Activated naive CD8-positive, alpha-beta T cell treated with anti-CD3 and anti-CD28 coated beads, Interleukin-2, amount 50 U/mL, for 24 hours (primary cell): Measurements from ENCODE around the gene HPX.

ENCODE experiments used
- ATAC-seq: fragments of 150-1000 bp; cut with Tn5 transposase; one replicate; pipeline ENCODE4 v1.10.0; 2021
- DNase-seq: peaks from one replicate; pipeline ENCODE4 v3.0.0; 2021
- H3K27ac Mint-ChIP-seq: one replicate; pipeline ENCODE4 v1.8.0; 2021; ENCODE audit warnings: mild to moderate bottlenecking, mixed read lengths
- H3K27me3 Mint-ChIP-seq: one replicate; pipeline ENCODE4 v1.8.0; 2021; ENCODE audit warnings: mixed read lengths
- H3K36me3 Mint-ChIP-seq: one replicate; pipeline ENCODE4 v1.8.0; 2021; ENCODE audit warnings: low read depth, mixed read lengths
- H3K4me1 Mint-ChIP-seq: one replicate; pipeline ENCODE4 v1.8.0; 2021; ENCODE audit warnings: mixed read lengths
- H3K4me3 Mint-ChIP-seq: one replicate; pipeline ENCODE4 v1.8.0; 2021; ENCODE audit warnings: mild to moderate bottlenecking, moderate library complexity, mixed read lengths
- H3K9me3 Mint-ChIP-seq: one replicate; pipeline ENCODE4 v1.8.0; 2021; ENCODE audit warnings: mixed read lengths

The HPX gene

DNA sequence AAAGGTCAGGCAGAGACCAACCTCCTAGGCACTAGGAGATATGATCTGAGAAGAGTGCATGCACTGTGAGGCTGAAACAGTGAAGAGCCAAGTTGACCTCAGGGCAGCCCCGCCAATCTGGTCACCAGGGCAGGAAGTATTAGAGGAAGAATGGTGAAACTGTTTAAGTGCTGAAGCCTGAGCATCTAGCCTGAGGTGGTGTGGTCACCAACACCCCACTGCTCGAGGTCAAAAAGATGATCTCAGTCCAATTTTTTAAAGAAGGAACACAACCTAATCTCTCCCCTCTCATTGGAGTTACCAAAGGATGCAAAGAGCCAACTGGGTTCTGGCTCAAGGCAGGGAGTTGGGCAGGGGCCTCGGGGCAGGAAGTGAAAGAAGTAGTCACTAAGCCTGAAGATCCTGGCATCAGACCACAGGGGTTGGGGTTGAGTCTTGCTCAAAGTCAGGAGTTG lies 25.9 kb downstream of the HPX start:
- Mint-ChIP-seq H3K27me3 (no peaks in the 10 kb centered on the region), H3K27ac (no peak overlapping the region), H3K4me3 (no peak overlapping the region), H3K36me3 (peaks cover 1% of the 10 kb centered on the region), H3K4me1 (peaks cover 15% of the 10 kb centered on the region), H3K9me3 (no peaks in the 10 kb centered on the region)
- DNase-seq: peak; percentile 37
- ATAC-seq: peak; percentile 37

DNA sequence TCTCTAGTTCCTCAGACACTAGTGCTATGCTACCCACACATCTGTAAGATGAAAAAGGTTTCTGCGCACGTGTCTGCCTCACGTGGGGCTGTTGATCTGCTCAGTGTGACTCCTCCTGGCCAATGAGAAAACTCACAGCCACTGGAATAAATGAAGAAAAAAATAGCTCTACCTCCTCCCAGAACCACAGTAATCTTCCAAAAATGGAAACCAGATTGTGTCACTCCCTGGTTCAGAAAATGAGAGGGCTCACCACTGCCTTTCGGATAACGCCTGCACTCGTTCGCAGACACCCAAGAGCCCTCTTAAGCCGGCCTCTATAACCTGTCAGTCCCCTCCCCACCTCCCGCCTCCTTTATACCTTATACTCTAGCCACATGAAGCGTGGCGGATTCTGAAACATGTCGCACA lies 27.0 kb downstream of the HPX start:
- DNase-seq: peak; percentile 61
- no peak overlapping the region for H3K4me3 Mint-ChIP-seq
- ATAC-seq: peak; percentile 76
- H3K36me3 Mint-ChIP-seq: peaks cover 1% of the 10 kb centered on the region
- no peak overlapping the region for H3K27ac Mint-ChIP-seq
- H3K27me3 Mint-ChIP-seq: no peaks in the 10 kb centered on the region
- no peaks in the 10 kb centered on the region for H3K9me3 Mint-ChIP-seq
- H3K4me1 Mint-ChIP-seq: peaks cover 16% of the 10 kb centered on the region

DNA sequence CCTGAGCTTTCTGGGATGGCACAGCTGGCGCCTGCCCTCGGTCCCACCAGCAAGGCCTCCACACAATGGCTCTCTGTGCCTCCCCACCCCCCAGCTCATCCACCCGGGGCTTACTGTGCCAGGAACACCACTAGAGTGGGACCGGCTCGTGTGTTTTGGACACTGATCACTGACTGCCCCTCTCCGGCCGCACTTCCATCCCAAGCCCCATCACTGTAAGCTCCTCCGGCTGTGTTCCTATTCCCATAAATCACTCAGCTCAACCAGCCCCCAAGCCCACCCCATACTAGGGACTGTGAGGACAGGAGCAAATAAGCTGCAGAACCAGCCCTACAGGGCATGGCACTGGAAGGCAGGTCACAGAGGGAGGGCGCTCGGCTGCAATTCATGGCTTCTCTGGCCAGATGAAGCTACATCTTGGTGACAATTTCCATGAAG lies 29.2 kb downstream of the HPX start:
- Mint-ChIP-seq H3K36me3 (peaks cover 4% of the 10 kb centered on the region), H3K4me1 (peaks cover 30% of the 10 kb centered on the region), H3K9me3 (no peaks in the 10 kb centered on the region), H3K4me3 (no peak overlapping the region), H3K27me3 (no peaks in the 10 kb centered on the region), H3K27ac (no peak overlapping the region)
- ATAC-seq (no peak), DNase-seq (no peak)

DNA sequence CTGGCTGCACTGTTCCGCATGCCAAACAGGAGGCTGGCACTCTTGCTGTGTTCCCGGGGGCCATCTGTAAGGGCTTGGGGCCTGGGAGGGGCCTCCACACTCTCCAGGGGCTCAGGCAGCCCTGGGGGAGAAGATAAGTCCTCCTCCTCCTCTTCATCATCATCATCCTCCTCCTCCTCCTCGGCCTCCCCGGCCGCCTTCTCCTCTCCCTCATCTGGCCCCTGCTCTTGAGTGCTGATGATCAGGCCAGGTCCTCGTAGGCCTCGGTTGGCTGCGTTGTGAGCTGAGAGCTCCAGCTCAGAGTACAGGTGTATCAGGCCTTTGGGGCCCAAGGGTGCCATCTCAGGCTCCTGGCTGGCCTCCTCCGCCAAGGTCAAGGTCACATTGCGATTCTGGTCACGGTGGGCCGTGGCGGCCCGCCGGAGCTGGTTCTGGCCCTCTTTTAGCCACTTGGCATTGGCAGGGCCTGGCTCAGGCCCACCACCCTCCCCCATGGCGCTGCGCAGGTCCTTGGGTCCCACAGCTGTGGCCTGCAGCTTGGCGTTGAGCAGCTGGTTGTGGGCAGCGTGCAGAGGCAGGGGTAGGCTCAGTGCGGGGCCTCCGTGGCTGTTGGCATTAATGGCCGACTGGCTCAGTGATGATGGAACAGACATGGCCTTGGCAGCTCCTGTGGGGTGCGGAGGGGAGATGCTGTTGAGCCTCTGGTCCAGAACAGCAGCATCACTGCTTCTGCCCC lies 29.9 kb downstream of the HPX start:
- peaks cover 4% of the 10 kb centered on the region for H3K36me3 Mint-ChIP-seq
- DNase-seq: no peak
- no peak overlapping the region for H3K4me3 Mint-ChIP-seq
- no peaks in the 10 kb centered on the region for H3K27me3 Mint-ChIP-seq
- H3K27ac Mint-ChIP-seq: no peak overlapping the region
- no peak for ATAC-seq
- no peaks in the 10 kb centered on the region for H3K9me3 Mint-ChIP-seq
- H3K4me1 Mint-ChIP-seq: peaks cover 37% of the 10 kb centered on the region

DNA sequence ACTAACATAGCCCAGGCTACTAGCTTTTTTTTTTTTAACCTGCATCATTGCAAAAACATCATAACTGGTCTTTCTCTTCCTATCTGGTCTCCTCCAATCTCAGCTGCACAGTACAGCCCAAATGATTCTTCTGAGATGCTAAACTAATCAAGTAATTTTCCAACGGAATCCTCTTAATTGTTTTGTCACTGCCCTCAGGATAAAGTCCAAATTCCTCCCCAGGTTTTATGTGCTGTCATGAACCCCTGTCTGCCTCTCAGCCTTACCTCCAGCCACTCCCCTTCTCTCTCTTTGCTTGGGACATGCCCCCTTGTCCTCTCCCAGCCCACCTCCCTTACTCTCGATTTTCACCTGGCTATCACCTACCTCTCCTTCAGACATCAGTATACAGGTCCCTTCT lies 34.4 kb downstream of the HPX start:
- no peaks in the 10 kb centered on the region for H3K27me3 Mint-ChIP-seq
- H3K36me3 Mint-ChIP-seq: peaks cover 4% of the 10 kb centered on the region
- H3K9me3 Mint-ChIP-seq: no peaks in the 10 kb centered on the region
- H3K4me1 Mint-ChIP-seq: peaks cover 65% of the 10 kb centered on the region
- peak overlapping the region; percentile 18 for H3K27ac Mint-ChIP-seq
- H3K4me3 Mint-ChIP-seq: no peak overlapping the region
- ATAC-seq (no peak), DNase-seq (no peak)

DNA sequence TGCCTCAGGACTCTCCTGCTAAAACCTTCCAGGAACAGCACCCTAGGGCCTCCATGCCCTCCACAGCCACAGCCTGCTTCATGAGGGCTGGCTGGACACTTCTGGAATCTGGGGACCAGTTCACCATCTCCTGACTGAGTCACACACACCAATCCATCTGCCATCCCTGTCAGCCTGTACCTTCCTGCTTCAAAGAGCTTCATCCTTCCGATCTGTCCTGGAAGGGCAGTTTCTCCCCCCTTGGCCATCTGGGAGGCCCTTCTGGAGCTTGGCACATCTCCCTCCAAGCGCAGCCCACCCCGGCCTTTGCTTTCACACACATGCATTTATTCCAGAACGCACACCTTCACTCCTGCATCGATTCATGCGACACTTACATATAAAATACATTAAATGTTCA lies 34.9 kb downstream of the HPX start:
- ATAC-seq: no peak
- H3K36me3 Mint-ChIP-seq: peaks cover 6% of the 10 kb centered on the region

DNA sequence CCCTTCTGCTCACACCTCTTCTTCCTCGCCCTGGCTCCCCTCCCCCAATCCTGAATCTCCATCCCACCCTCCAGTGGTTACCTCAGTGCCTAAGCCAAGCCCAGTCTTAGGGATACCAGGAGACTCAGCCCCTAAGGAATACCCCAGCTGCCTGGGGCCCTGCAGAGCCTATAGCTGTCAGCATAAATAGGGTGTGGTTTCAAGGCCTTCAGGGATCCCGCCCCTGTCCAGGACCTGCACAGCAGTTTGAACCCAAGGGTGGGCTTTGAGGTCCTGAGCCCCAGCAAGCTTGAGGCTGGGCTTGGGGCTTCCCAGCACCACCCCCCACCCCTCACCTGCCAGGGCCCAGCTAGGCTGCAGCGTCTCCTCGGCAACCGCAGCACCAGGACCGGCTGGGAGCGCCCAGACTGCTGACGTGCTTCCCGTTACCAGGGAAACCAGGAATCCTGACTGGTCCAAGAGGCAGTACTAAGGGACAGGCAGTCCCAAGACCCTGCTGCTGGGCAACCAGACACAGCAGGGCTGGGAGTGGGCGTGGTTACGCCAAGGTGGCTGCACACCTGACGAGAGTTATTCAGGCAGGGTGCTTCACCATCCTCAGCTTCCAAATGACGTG lies 35.6 kb downstream of the HPX start:
- Mint-ChIP-seq H3K36me3 (peaks cover 6% of the 10 kb centered on the region), H3K4me3 (no peak overlapping the region), H3K4me1 (peaks cover 72% of the 10 kb centered on the region), H3K27ac (no peak overlapping the region), H3K27me3 (no peaks in the 10 kb centered on the region), H3K9me3 (no peaks in the 10 kb centered on the region)
- ATAC-seq (no peak), DNase-seq (no peak)

More for the DNA sequence above, 34.9 kb downstream of the HPX start:
- Mint-ChIP-seq H3K27me3 (no peaks in the 10 kb centered on the region), H3K4me3 (no peak overlapping the region), H3K27ac (no peak overlapping the region), H3K4me1 (peaks cover 69% of the 10 kb centered on the region), H3K9me3 (no peaks in the 10 kb centered on the region)
- no peak for DNase-seq

DNA sequence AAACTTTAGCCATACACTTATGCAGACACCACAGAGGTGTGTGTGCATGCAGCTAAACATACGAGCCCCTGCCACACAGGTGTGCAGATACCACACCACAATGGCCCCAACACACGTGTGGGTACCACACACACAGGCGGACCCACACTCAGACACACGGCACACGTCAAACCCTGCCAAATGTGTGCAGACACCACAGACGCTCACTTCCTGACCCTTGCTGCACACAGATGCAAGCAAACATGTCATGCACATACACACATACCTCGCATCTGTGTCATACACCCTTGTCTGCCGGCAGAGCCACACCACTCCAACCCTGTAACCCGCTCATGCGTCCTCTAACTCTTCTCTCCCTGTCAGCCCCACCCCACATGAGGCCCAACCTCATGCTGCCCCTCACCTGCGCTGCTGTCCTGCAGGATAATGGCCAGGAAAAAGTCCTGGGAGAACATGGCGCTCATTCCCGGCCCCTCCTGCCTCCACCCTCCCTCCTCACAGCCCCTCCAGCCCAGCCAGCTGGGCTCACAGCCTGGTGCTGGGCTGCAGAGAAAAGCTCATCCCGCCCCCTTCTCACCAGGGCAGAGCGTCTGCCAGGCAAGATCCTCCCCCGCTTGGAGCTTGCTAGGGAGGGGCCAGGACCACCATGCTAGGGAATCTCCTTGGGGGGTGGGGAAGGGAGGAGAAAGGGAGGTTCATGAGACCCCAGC lies 36.3 kb downstream of the HPX start:
- peak overlapping the region; percentile 13 for H3K4me3 Mint-ChIP-seq
- ATAC-seq: peak; percentile 34
- H3K36me3 Mint-ChIP-seq: peaks cover 5% of the 10 kb centered on the region
- peaks cover 72% of the 10 kb centered on the region for H3K4me1 Mint-ChIP-seq
- no peaks in the 10 kb centered on the region for H3K9me3 Mint-ChIP-seq
- no peak for DNase-seq
- no peak overlapping the region for H3K27ac Mint-ChIP-seq
- H3K27me3 Mint-ChIP-seq: no peaks in the 10 kb centered on the region

DNA sequence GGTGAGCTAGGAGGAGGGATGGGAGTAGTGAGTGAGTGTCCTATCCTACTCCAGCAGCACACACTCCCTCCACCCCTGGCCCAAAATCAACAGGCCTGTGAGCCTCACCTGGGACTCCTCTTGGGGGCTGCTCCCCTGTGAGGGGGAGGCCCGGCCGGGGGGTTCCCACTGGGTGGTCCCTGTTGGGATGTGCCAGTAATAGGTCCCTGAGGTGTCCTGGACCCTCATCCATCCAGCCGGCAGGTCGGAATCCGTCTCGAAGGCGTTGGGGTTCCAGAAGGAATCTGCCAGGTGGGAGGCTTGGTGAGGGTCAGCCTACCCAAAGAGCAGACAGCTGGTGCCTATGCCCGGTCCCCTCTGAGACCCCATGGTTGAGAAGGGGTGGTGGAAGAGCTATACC lies 37.2 kb downstream of the HPX start:
- H3K4me3 Mint-ChIP-seq: no peak overlapping the region
- H3K36me3 Mint-ChIP-seq: peaks cover 5% of the 10 kb centered on the region
- H3K4me1 Mint-ChIP-seq: peaks cover 66% of the 10 kb centered on the region
- no peak for ATAC-seq
- H3K27ac Mint-ChIP-seq: no peak overlapping the region
- no peaks in the 10 kb centered on the region for H3K9me3 Mint-ChIP-seq
- DNase-seq: no peak
- H3K27me3 Mint-ChIP-seq: no peaks in the 10 kb centered on the region

DNA sequence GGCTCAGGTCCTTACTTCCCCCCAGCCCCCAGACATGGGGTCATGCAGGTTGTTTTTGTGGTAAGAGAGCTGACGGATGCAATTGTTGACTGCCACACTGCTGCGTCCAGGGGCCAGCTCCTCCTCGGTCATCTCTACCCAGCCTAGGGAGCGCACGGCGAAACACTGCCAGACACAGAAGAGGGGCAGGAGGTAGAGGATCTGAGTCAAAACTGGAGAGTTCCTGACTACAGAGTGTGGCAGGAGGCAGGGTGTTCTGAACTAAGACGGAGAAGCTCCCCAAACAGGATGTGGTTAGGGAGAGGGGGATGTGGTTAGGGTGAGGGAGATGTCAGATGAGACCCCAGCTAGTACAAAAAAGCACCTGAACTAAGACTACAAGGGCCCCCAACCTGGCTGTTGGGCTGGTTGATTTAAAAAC lies 38.2 kb downstream of the HPX start:
- ATAC-seq: peak; percentile 92
- peaks cover 62% of the 10 kb centered on the region for H3K4me1 Mint-ChIP-seq
- peak overlapping the region; percentile 85 for H3K27ac Mint-ChIP-seq
- H3K27me3 Mint-ChIP-seq: no peaks in the 10 kb centered on the region
- peaks cover 2% of the 10 kb centered on the region for H3K36me3 Mint-ChIP-seq
- DNase-seq: peak; percentile 65
- no peaks in the 10 kb centered on the region for H3K9me3 Mint-ChIP-seq
- peak overlapping the region; percentile 76 for H3K4me3 Mint-ChIP-seq

DNA sequence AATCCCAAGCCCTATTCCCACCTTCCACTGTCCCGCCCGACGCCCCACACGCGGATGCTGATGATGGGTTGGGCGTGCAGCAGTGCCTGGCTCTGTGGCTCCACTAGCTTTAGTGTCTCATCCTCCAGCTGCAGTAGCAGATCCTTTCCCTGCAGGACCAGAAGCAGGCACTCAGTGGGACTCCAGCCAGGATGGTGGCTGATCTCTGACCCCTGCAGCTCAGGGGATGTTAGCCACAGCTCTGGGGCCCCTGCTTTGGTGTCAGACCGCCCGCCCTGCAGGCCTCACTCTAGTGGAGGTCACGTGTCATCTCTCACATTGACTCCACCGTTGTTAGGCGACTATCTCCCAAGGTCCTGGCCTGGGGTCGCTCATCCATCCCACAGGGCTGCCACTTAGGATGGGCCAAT lies 38.7 kb downstream of the HPX start:
- Mint-ChIP-seq H3K9me3 (no peaks in the 10 kb centered on the region), H3K27ac (peak overlapping the region; percentile 85), H3K4me1 (peaks cover 57% of the 10 kb centered on the region), H3K36me3 (peaks cover 5% of the 10 kb centered on the region), H3K27me3 (no peaks in the 10 kb centered on the region), H3K4me3 (peak overlapping the region; percentile 76)
- ATAC-seq: peak; percentile 53
- DNase-seq: peak; percentile 38

DNA sequence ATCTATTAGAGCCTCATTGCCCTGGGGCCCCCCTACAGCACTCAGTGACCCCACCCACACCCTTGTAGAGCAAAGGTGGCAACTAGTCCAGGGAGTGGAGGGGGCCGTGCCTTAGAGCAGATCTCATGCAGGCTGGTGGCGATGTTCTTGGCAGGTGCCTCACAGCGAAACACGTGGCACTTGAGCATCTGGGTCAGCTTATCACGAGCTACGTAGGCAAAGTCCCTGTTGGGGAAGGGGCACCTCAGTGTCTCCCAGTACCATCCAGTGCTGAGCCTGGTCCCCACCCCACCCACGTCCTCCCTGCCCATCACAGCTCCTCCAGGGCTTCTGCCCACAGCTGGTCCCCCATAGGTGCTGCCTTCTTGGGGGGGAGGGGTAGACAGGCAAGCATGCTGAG lies 39.3 kb downstream of the HPX start:
- ATAC-seq: no peak

DNA sequence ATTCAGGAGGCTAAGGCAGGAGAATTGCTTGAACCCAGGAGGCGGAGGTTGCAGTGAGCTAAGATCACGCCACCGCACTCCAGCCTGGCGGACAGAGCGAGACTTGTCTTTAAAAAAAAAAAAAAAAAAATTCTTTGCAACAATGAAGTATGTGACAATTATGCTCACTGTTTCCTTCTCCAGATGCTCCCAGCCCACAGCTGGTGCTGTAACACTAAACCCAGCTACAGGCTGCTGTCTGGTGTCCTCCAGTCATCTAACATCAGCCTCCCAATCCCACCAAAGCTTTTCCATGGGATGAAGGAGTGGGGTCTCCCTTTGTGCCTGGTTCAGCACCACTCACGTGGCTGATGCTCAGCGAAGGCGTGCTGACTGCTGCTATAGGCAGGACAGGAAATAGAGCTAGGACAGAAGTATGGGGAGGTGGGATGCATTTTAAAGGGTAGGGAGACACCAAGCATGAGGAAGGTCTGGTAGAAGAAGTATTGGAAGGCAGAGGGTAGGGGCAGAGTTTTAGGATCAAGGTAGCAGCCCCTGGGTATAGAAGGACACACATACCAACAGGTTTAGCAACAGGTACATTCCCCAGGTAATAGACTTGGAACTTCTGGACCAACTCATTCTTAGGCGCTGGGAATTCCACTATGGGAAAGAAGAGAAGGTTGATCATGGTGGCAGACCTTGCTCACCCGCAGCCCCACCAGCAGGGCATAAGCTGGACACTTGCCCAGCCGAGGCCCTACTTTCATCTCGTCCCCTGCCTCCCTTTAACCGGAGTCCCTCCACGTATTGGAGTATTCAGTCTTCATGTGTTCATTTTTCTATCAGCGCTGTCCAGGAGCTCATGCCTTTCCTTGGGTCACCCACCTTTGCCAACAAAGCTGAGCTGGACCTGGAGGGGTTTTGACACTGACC lies 40.1 kb downstream of the HPX start:
- DNase-seq (no peak), ATAC-seq (no peak)
- Mint-ChIP-seq H3K4me1 (peaks cover 46% of the 10 kb centered on the region), H3K27ac (no peak overlapping the region), H3K36me3 (peaks cover 7% of the 10 kb centered on the region), H3K27me3 (no peaks in the 10 kb centered on the region), H3K9me3 (no peaks in the 10 kb centered on the region), H3K4me3 (no peak overlapping the region)

More for the DNA sequence above, 39.3 kb downstream of the HPX start:
- Mint-ChIP-seq H3K4me1 (peaks cover 51% of the 10 kb centered on the region), H3K27ac (no peak overlapping the region), H3K36me3 (peaks cover 5% of the 10 kb centered on the region), H3K4me3 (no peak overlapping the region), H3K27me3 (no peaks in the 10 kb centered on the region), H3K9me3 (no peaks in the 10 kb centered on the region)
- no peak for DNase-seq

DNA sequence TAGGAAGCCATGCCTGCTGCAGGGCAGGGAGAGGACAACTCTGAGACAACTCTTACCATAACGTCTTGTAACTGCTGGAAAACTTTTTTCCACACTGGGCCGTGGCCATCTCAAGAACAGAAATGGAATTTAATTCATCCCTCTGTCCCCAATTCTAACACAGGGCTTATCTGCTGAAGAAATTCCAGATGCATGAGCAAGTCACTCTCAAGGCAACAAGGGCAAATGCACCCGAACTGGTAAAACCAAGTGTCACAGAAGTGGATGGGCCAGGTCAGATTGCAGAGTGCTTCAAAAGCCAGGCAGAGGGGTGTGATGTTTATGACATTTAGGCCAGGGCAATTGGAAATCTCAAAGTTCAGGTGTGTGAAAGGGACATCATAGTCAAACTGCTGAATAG lies 43.2 kb downstream of the HPX start:
- Mint-ChIP-seq H3K27me3 (no peaks in the 10 kb centered on the region), H3K36me3 (peaks cover 10% of the 10 kb centered on the region), H3K9me3 (no peaks in the 10 kb centered on the region), H3K4me1 (peaks cover 27% of the 10 kb centered on the region), H3K27ac (no peak overlapping the region), H3K4me3 (no peak overlapping the region)
- ATAC-seq: no peak
- no peak for DNase-seq
